WI38 (cell line): ENCODE results near the gene HUWE1.
"Not testable (repeated sequence)": the region's sequence is repeated elsewhere in the genome, so short reads cannot be mapped to it uniquely, and the experiment has no call there.

ENCODE experiments used
- H3K4me3 ChIP-seq: 2 replicates; pipeline ENCODE4 v1.5.1; 2011; ENCODE audit warnings: low read depth, mild to moderate bottlenecking, control low read depth, low read length
- TF ChIP-seq, protein P1 (sequence below): IDR thresholded peaks from 2 replicates; pipeline ENCODE4 v1.5.1; 2012; ENCODE audit warnings: low read depth, mild to moderate bottlenecking, control low read depth, low read length

Gene HUWE1

DNA sequence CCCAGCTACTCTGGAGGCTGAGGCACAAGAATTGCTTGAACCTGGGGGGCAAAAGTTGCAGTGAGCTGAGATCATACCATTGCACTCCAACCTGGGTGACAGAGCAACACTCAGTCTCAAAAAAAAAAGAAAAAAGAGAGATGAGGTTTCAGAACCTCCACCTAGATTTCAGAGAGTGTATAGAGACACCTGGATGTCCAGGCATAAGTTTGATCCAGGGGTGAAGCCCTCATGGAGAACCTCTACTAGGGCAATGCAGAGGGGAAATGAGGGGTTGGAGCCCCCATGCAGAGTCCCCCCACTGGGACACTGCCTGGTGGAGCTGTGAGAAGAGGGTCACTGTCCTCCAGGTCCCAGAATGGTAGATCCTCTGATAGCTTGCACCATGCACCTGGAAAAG is 159.5 kb downstream of the HUWE1 start:
- H3K4me3 ChIP-seq = no peak overlapping the region
- TF ChIP-seq, protein P1, sequence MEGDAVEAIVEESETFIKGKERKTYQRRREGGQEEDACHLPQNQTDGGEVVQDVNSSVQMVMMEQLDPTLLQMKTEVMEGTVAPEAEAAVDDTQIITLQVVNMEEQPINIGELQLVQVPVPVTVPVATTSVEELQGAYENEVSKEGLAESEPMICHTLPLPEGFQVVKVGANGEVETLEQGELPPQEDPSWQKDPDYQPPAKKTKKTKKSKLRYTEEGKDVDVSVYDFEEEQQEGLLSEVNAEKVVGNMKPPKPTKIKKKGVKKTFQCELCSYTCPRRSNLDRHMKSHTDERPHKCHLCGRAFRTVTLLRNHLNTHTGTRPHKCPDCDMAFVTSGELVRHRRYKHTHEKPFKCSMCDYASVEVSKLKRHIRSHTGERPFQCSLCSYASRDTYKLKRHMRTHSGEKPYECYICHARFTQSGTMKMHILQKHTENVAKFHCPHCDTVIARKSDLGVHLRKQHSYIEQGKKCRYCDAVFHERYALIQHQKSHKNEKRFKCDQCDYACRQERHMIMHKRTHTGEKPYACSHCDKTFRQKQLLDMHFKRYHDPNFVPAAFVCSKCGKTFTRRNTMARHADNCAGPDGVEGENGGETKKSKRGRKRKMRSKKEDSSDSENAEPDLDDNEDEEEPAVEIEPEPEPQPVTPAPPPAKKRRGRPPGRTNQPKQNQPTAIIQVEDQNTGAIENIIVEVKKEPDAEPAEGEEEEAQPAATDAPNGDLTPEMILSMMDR = no peak

- TF ChIP-seq, protein P1 = no peak
Measured at GRCh38 chrX:53511322-53511721, 175.2 kb downstream of the HUWE1 start.

GRCh38 chrX:53504035-53504434 is 182.5 kb downstream of the HUWE1 start:
- H3K4me3 ChIP-seq = not testable (repeated sequence)

More at GRCh38 chrX:53511322-53511721, 175.2 kb downstream of the HUWE1 start:
- no peak overlapping the region for H3K4me3 ChIP-seq

DNA sequence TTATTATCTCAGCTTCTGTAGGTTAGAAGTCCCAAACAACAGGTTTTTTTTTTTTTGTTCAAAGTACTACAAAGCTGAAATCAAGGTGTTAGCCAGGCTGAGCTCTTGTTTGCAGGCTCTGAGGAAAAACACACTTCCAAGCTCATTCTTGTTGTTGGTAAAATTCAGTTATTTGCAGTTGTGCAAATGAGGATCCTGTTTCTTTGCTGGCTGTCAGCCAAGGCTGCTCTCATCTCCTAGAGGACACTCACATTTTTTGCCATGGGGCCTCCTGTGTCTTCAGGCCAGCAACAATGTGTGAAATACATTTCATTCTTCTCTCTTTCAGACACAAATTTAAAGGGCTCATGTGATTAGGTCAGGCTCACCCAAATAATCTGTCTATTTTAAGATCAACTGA is 192.1 kb downstream of the HUWE1 start:
- TF ChIP-seq, protein P1 = no peak
- H3K4me3 ChIP-seq = no peak overlapping the region

- H3K4me3 ChIP-seq = no peak overlapping the region
- TF ChIP-seq, protein P1 = no peak
Measured at GRCh38 chrX:53486285-53486684, 200.2 kb downstream of the HUWE1 start.

GRCh38 chrX:53483838-53484405 is 202.6 kb downstream of the HUWE1 start:
- TF ChIP-seq, protein P1 = no peak
- no peak overlapping the region for H3K4me3 ChIP-seq

GRCh38 chrX:53483416-53483815 is 203.1 kb downstream of the HUWE1 start:
- no peak overlapping the region for H3K4me3 ChIP-seq
- TF ChIP-seq, protein P1 = no peak
